Neural crest cell (in vitro differentiated cells): ENCODE results near the gene NUMBL. TPM values are rescaled to one million over a fixed set of nuclear protein-coding genes. Genes with fewer than 3 reads are reported as not detected.

ENCODE experiments used
- DNase-seq: peaks from one replicate; pipeline ENCODE4 v3.0.0; 2021; ENCODE audit warnings: low read depth, mixed read lengths, low spot score
- H3K27ac Mint-ChIP-seq: one replicate; pipeline ENCODE4 v1.8.0; 2021; ENCODE audit warnings: mild to moderate bottlenecking, mixed read lengths; ENCODE audit not compliant: unreplicated experiment
- H3K27me3 Mint-ChIP-seq: 2 replicates; pipeline ENCODE4 v1.8.0; 2021; ENCODE audit warnings: low read depth, mild to moderate bottlenecking, mixed read lengths
- H3K36me3 Mint-ChIP-seq: 2 replicates; pipeline ENCODE4 v1.8.0; 2021; ENCODE audit warnings: low read depth, mild to moderate bottlenecking, mixed read lengths
- H3K4me1 Mint-ChIP-seq: 2 replicates; pipeline ENCODE4 v1.8.0; 2021; ENCODE audit warnings: mixed read lengths
- H3K4me3 Mint-ChIP-seq: one replicate; pipeline ENCODE4 v1.8.0; 2021; ENCODE audit warnings: mild to moderate bottlenecking, mixed read lengths
- H3K9me3 Mint-ChIP-seq: 2 replicates; pipeline ENCODE4 v1.8.0; 2021; ENCODE audit warnings: mixed read lengths
- CTCF ChIP-seq: fragments of 200-600 bp; sonication (generic); conservative IDR thresholded peaks from 2 replicates; pipeline ENCODE4 v1.5.0; 2021; ENCODE audit warnings: antibody characterized with exemption, mild to moderate bottlenecking
- total RNA-seq: library from RNA; stranded (reverse); gene quantifications from 2 replicates; pipeline ENCODE4 v1.2.1, GENCODE V29; 2021

Gene NUMBL
- total RNA-seq, 1 donor from 2014 or later = 26.8 TPM

- Mint-ChIP-seq H3K9me3 (no peaks in the 10 kb centered on the region), H3K4me3 (no peak overlapping the region), H3K36me3 (peaks cover 25% of the 10 kb centered on the region), H3K27me3 (peaks cover 4% of the 10 kb centered on the region), H3K27ac (no peak overlapping the region), H3K4me1 (peaks cover 13% of the 10 kb centered on the region)
- TF ChIP-seq CTCF = no peak
- no peak for DNase-seq
Measured at GRCh38 chr19:40621283-40621682, 69.2 kb downstream of the NUMBL start.

DNA sequence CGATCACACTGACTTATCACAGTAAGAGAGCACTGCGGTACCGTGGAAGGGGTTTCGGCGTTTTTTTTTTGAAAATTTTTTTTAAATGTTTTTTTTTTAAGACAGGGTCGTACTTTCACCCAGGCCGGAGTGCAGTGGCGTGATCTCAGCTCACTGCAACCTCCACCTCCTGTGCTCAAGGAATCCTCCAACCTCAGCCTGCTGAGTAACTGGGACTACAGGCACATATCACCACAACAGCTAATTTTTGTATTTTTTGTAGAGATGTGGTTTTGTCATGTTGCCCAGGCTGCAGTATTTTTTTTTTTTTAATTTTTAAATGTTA is 70.3 kb downstream of the NUMBL start:
- Mint-ChIP-seq H3K4me1 (peaks cover 9% of the 10 kb centered on the region), H3K9me3 (no peaks in the 10 kb centered on the region), H3K27ac (no peak overlapping the region), H3K27me3 (peaks cover 4% of the 10 kb centered on the region), H3K36me3 (peaks cover 19% of the 10 kb centered on the region), H3K4me3 (no peak overlapping the region)
- DNase-seq = no peak
- TF ChIP-seq CTCF = no peak

GRCh38 chr19:40619333-40620160 is 70.9 kb downstream of the NUMBL start:
- Mint-ChIP-seq H3K36me3 (peaks cover 16% of the 10 kb centered on the region), H3K4me3 (no peak overlapping the region), H3K9me3 (no peaks in the 10 kb centered on the region), H3K27me3 (peaks cover 8% of the 10 kb centered on the region), H3K27ac (no peak overlapping the region), H3K4me1 (peaks cover 15% of the 10 kb centered on the region)
- no peak for DNase-seq
- no peak for TF ChIP-seq CTCF

DNA sequence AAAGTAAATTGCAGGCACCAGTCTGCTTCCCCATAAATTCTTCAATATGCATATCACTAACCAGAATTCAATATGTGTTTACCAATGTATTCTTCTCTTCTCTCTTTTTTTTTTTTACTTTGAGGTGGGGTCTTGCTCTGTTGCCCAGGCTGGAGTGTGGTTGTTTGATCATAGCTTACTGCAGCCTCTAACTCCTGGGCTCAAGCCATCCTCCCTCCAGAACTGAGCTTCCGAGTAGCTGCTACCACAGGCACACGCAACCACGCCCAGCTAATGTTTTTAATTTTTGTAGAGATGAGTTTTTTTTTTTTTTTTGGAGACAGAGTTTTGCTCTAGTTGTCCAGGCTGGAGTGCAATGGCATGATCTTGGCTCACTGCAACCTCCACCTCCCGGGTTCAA is 72.5 kb downstream of the NUMBL start:
- peaks cover 18% of the 10 kb centered on the region for H3K27me3 Mint-ChIP-seq
- TF ChIP-seq CTCF = no peak
- H3K27ac Mint-ChIP-seq = no peak overlapping the region
- H3K36me3 Mint-ChIP-seq = peaks cover 13% of the 10 kb centered on the region
- H3K9me3 Mint-ChIP-seq = no peaks in the 10 kb centered on the region
- H3K4me3 Mint-ChIP-seq = no peak overlapping the region
- H3K4me1 Mint-ChIP-seq = peaks cover 15% of the 10 kb centered on the region
- DNase-seq = no peak

- no peaks in the 10 kb centered on the region for H3K9me3 Mint-ChIP-seq
- H3K4me3 Mint-ChIP-seq = no peak overlapping the region
- H3K27ac Mint-ChIP-seq = no peak overlapping the region
- no peak for DNase-seq
- TF ChIP-seq CTCF = no peak
- H3K36me3 Mint-ChIP-seq = peaks cover 19% of the 10 kb centered on the region
- H3K4me1 Mint-ChIP-seq = peaks cover 23% of the 10 kb centered on the region
- peaks cover 28% of the 10 kb centered on the region for H3K27me3 Mint-ChIP-seq
Measured at GRCh38 chr19:40616941-40617340, 73.5 kb downstream of the NUMBL start.
